Measurements from ENCODE around the gene CDC16. TPM values are rescaled to one million over a fixed set of nuclear protein-coding genes. Genes with fewer than 3 reads are reported as not detected.

Gene CDC16
- polyA plus RNA-seq, 4 donors, result 109 to 191 (median 123) TPM

Other genes with a start within 250 kb of the CDC16 start
- 10 to 100 TPM; 13.5 to 14.5 (median 14.2) TPM for gene RASA3, start 102.3 kb upstream of the CDC16 start, polyA plus RNA-seq (ENCODE audit: insufficient read length in 4 of 4)
- 10 to 100 TPM in 1 of 4 donors, not detected in 3; 10.1 TPM for gene CFAP97D2, start 55.6 kb upstream of the CDC16 start, polyA plus RNA-seq (ENCODE audit: insufficient read length in 4 of 4)
- gene UPF3A, start 46.7 kb downstream of the CDC16 start, polyA plus RNA-seq (ENCODE audit: insufficient read length in 4 of 4), result 100 to 1,000 TPM in 1 of 4 donors, 10 to 100 TPM in 3; 86.3 to 120 (median 98.8) TPM
- 10 to 100 TPM; 31.4 to 42.8 (median 40.8) TPM for gene CHAMP1, start 79.6 kb downstream of the CDC16 start, polyA plus RNA-seq (ENCODE audit: insufficient read length in 4 of 4)